Colonic mucosa (tissue), 4 donors: ENCODE data around the gene PLXNA4. TPM values are rescaled to one million over a fixed set of nuclear protein-coding genes. Genes with fewer than 3 reads are reported as not detected.

Experiments
- DNase-seq: peaks from one replicate; pipeline ENCODE4 v3.0.0-alpha.2; 2020
- H3K27ac ChIP-seq: fragments of 200-600 bp; one replicate; pipeline ENCODE4 v1.8.0; 2021
- H3K27me3 ChIP-seq: fragments of 200-600 bp; one replicate; pipeline ENCODE4 v1.8.0; 2021
- H3K36me3 ChIP-seq: fragments of 200-600 bp; one replicate; pipeline ENCODE4 v1.8.0; 2021
- H3K4me1 ChIP-seq: fragments of 200-600 bp; one replicate; pipeline ENCODE4 v1.8.0; 2021; ENCODE audit warnings: mild to moderate bottlenecking
- H3K4me3 ChIP-seq: fragments of 200-600 bp; one replicate; pipeline ENCODE4 v1.8.0; 2021
- H3K9ac ChIP-seq, 2 donors: one replicate each; pipeline ENCODE4 v1.7.0; 2013; ENCODE audit warnings: control low read depth in 2 of 2, low read depth in 2 of 2, low read length in 2 of 2
- H3K9me3 ChIP-seq: fragments of 200-600 bp; one replicate; pipeline ENCODE4 v1.8.0; 2021
- intact Hi-C: fragments of 100-400 bp; cut with DNase I; formaldehyde crosslinking; loops from one replicate; pipeline ENCODE4 v1.14.1; 2022
- total RNA-seq, 2 donors: library from RNA; stranded (reverse); fragmentation: NEBNext Ultra II Directional in 1 of 2; extraction: Animal tissue kit (Norgen Biotek cat#: 25700) in 1 of 2; gene quantifications; one replicate each; pipeline ENCODE4 v1.2.1, GENCODE V29; 2021
- TF ChIP-seq, protein P1 (sequence below): fragments of 200-600 bp; IDR thresholded peaks from one replicate; pipeline ENCODE4 v1.8.0; 2022; ENCODE audit warnings: antibody characterized with exemption, mild to moderate bottlenecking
- donor health status: healthy.
- donor health status: DM: no; HTN: no; CAD: no.
- donor health status: DM: no; HTN: no; CAD: no.

Gene PLXNA4
- total RNA-seq, 2 donors from 2014 or later = 0.15 to 0.77 TPM

DNA sequence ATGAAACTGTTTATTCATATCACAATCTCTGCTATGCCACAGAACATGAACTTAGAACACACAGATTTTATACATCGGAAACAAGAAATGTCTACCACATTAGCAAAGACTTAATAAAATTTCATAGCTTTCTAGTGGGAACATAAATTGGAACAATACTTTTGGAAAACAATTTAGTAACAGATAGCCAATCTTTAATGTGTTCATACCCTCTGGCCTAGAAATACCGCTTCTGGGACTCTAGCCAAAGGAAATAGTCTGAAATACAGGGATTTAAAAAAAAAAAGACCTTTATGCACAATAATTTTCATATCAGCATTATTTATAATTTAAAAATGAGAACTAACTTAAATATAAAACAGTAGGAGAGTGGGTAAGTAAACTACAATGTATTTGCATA, 168.5 kb downstream of the PLXNA4 start:
- TF ChIP-seq, protein P1, sequence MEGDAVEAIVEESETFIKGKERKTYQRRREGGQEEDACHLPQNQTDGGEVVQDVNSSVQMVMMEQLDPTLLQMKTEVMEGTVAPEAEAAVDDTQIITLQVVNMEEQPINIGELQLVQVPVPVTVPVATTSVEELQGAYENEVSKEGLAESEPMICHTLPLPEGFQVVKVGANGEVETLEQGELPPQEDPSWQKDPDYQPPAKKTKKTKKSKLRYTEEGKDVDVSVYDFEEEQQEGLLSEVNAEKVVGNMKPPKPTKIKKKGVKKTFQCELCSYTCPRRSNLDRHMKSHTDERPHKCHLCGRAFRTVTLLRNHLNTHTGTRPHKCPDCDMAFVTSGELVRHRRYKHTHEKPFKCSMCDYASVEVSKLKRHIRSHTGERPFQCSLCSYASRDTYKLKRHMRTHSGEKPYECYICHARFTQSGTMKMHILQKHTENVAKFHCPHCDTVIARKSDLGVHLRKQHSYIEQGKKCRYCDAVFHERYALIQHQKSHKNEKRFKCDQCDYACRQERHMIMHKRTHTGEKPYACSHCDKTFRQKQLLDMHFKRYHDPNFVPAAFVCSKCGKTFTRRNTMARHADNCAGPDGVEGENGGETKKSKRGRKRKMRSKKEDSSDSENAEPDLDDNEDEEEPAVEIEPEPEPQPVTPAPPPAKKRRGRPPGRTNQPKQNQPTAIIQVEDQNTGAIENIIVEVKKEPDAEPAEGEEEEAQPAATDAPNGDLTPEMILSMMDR = no peak
- Histone ChIP-seq H3K4me3 (no peak overlapping the region), H3K9me3 (no peaks in the 10 kb centered on the region), H3K9ac (no peak overlapping the region), H3K36me3 (no peaks in the 10 kb centered on the region), H3K27ac (no peak overlapping the region), H3K4me1 (no peaks in the 10 kb centered on the region), H3K27me3 (no peaks in the 10 kb centered on the region)
- intact Hi-C loops = no loop called here
- no peak for DNase-seq

DNA sequence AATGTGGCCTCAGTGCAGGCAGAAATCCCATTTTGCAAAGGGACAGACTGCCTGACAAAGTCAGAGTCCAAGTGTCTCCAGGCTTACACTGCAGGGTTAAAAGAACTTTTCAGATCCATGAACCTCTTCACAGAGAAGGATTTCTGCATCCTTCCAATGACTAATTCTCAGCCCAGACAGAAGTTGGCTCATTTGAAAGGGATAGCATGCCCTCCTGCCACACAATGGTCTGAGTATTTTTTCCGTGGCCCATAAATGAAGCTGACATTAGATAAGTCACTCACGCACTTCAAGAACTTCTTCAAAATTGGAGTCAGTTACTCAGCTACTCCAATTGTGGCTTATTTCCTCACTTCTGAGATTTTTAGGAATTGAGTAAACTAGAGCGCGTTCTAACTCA, 170.2 kb downstream of the PLXNA4 start:
- H3K27ac ChIP-seq = no peak overlapping the region
- no peaks in the 10 kb centered on the region for H3K9me3 ChIP-seq
- no peaks in the 10 kb centered on the region for H3K4me1 ChIP-seq
- no peaks in the 10 kb centered on the region for H3K36me3 ChIP-seq
- no peak for DNase-seq
- TF ChIP-seq, protein P1 = no peak
- intact Hi-C loops = no loop called here
- H3K9ac ChIP-seq = no peak overlapping the region
- no peak overlapping the region for H3K4me3 ChIP-seq
- H3K27me3 ChIP-seq = no peaks in the 10 kb centered on the region

DNA sequence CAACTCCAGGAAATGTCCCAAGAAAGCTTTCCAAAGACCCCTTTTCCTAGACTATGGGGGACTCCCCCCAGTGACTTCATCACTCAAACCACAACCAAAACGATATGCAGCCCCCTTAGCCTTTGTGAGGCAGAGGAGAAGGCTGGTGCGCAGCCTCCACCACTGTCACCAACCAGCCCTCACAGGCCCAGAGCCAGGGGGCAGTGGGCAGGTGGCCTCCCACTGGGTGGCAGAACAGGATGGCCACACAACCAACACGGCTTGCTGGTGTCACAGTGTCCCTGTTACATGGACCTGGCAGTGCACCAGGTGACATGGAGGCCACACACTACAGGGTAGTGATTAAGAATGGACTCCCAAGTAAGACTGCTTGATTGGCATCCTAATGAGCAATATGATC, 172.0 kb downstream of the PLXNA4 start:
- Histone ChIP-seq H3K4me3 (no peak overlapping the region), H3K36me3 (no peaks in the 10 kb centered on the region), H3K9me3 (no peaks in the 10 kb centered on the region), H3K9ac (no peak overlapping the region), H3K27ac (no peak overlapping the region), H3K4me1 (no peaks in the 10 kb centered on the region), H3K27me3 (no peaks in the 10 kb centered on the region)
- intact Hi-C loops = no loop called here
- TF ChIP-seq, protein P1 = no peak
- DNase-seq = no peak

DNA sequence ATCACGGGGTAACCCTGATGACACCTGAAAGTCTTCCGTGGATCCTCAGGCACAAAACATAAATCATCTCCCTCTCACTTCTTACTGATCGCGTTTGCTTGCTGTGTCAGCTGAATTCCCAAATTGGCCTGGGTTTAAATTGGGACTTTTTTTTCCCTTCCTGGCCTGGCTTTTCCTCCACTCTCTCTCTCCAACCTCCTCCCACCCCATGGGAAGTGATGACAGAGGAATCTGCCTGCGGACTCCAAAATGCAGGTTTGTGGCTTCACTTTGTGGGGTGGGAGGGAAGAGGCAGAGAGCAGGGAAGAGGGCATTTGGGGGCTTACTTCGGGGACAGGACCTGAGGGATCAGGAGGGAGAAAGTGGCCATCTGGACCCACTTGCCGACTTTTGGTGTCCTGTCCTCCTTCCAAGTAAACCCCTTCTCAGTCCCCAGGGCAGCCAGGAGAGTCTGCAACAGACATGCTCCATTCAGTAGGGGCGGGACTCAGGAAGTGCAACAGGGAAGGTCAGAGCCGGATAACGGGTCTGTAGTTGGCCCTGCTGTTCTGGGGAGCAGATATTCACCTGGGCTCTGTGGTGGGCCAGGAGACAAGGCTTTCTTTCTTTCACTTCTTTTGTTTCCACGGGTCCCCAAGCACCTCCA, 172.7 kb downstream of the PLXNA4 start:
- H3K27me3 ChIP-seq = no peaks in the 10 kb centered on the region
- H3K36me3 ChIP-seq = no peaks in the 10 kb centered on the region
- no peak overlapping the region for H3K9ac ChIP-seq
- no peaks in the 10 kb centered on the region for H3K9me3 ChIP-seq
- DNase-seq = no peak
- no peak overlapping the region for H3K27ac ChIP-seq
- intact Hi-C loops = no loop called here
- no peaks in the 10 kb centered on the region for H3K4me1 ChIP-seq
- TF ChIP-seq, protein P1 = no peak
- no peak overlapping the region for H3K4me3 ChIP-seq

DNA sequence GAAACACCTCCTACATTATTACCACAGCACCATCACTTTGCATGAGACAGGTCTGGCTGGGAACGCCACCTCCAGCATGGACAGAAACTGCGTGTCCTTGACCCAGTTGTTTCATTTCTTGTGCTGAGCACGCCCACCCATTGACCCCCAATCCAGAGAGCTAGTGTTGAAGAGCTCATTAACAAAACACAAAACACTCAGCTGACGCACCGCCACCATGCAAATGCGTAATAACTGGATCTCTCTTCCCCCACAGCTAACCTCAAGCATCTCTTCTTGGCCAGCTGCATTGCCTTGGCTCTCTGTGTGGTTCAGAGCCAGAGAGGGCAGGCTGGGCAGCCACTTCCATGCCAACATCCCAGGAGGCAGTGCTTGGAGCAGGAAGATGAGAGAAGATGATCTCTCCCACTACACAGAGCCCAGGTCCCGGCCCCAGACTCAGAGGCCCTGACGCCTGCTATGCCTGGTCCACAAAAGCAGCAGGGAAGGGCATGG, 173.5 kb downstream of the PLXNA4 start:
- no peak overlapping the region for H3K27ac ChIP-seq
- no peak for DNase-seq
- no peak overlapping the region for H3K9ac ChIP-seq
- TF ChIP-seq, protein P1 = no peak
- H3K9me3 ChIP-seq = no peaks in the 10 kb centered on the region
- H3K27me3 ChIP-seq = no peaks in the 10 kb centered on the region
- intact Hi-C loops = no loop called here
- no peaks in the 10 kb centered on the region for H3K4me1 ChIP-seq
- no peaks in the 10 kb centered on the region for H3K36me3 ChIP-seq
- H3K4me3 ChIP-seq = no peak overlapping the region
